Ecto neural progenitor cell (in vitro differentiated cells): ENCODE results near the gene OSBPL6.
"Not testable (repeated sequence)": the region's sequence is repeated elsewhere in the genome, so short reads cannot be mapped to it uniquely, and the experiment has no call there.

Source experiments
- DNase-seq: peaks from one replicate; pipeline ENCODE4 v3.0.0-alpha.2; 2018; ENCODE audit warnings: low spot score

Gene OSBPL6

GRCh38 chr2:178193823-178194599, at the start of gene OSBPL6:
Gene OSBPL6, plus strand, starts transcription at chr2:178194512. Its CDS starts 111,673 bp downstream, at chr2:178306185.
- peak; percentile 86 for DNase-seq

- no peak for DNase-seq
These were observed 42.3 kb upstream of the OSBPL6 start for GRCh38 chr2:178152033-178152432.

- DNase-seq: no peak
These were observed 41.8 kb upstream of the OSBPL6 start for GRCh38 chr2:178152542-178152941.

- no peak for DNase-seq
These were observed 41.3 kb upstream of the OSBPL6 start for GRCh38 chr2:178152977-178153376.

- DNase-seq: not testable (repeated sequence)
These were observed 40.4 kb upstream of the OSBPL6 start for GRCh38 chr2:178153878-178154277.

GRCh38 chr2:178155524-178155923, 38.8 kb upstream of the OSBPL6 start:
- DNase-seq: no peak

- no peak for DNase-seq
These were observed 36.7 kb upstream of the OSBPL6 start for GRCh38 chr2:178157574-178157973.

- no peak for DNase-seq
These were observed 34.3 kb upstream of the OSBPL6 start for GRCh38 chr2:178159966-178160365.

GRCh38 chr2:178160601-178161000, 33.7 kb upstream of the OSBPL6 start:
- no peak for DNase-seq

- DNase-seq: no peak
These were observed 30.9 kb upstream of the OSBPL6 start for GRCh38 chr2:178163395-178163794.

GRCh38 chr2:178163911-178164310, 30.4 kb upstream of the OSBPL6 start:
- DNase-seq: no peak

GRCh38 chr2:178173657-178174056, 20.7 kb upstream of the OSBPL6 start:
- no peak for DNase-seq

- DNase-seq: no peak
These were observed 17.1 kb upstream of the OSBPL6 start for GRCh38 chr2:178177066-178177679.

GRCh38 chr2:178180648-178181047, 13.7 kb upstream of the OSBPL6 start:
- DNase-seq: not testable (repeated sequence)

GRCh38 chr2:178187861-178188260, 6.5 kb upstream of the OSBPL6 start:
- no peak for DNase-seq

GRCh38 chr2:178188466-178188865, 5.8 kb upstream of the OSBPL6 start:
- no peak for DNase-seq

- no peak for DNase-seq
These were observed 3.3 kb upstream of the OSBPL6 start for GRCh38 chr2:178191004-178191508.

- no peak for DNase-seq
These were observed 2.8 kb upstream of the OSBPL6 start for GRCh38 chr2:178191511-178191910.

GRCh38 chr2:178193496-178193822, 853 bp upstream of the OSBPL6 start:
- no peak for DNase-seq

- peak; percentile 79 for DNase-seq
These were observed 483 bp downstream of the OSBPL6 start for GRCh38 chr2:178194600-178195389.

- DNase-seq: no peak
These were observed 1.3 kb downstream of the OSBPL6 start for GRCh38 chr2:178195390-178196166.

GRCh38 chr2:178197791-178198190, 3.5 kb downstream of the OSBPL6 start:
- DNase-seq: no peak
